ENCODE results near the gene NLRP1.

- TF ChIP-seq EZH2phosphoT487 (IDR thresholded peaks at IDR 0.05; ENCODE audit: insufficient read depth, low read depth) (no peak), EZH2 (IDR thresholded peaks at IDR 0.05; ENCODE audit: insufficient read depth, poor library complexity, severe bottlenecking) (no peak)
Measured at GRCh38 chr17:5535436-5535835, 48.9 kb downstream of the NLRP1 start.

All from GM23248 (cell line).